ENCODE data around the gene NDST3.
A peak's percentile ranks its signal among the peaks of the same experiment; 100 is the strongest.

NDST3 gene

GRCh38 chr4:118076958-118077766 lies 42.9 kb downstream of the NDST3 start:
- ATAC-seq (ENCODE audit: insufficient read depth, low read depth), result peak; percentile 69
- H3K4me2 ChIP-seq (ENCODE audit: insufficient read depth, low read length), result no peak overlapping the region
- H3K27ac ChIP-seq (ENCODE audit: low read length), result peak overlapping the region; percentile 22; the same call in 1 of the 2 replicates
- H3K4me3 ChIP-seq (ENCODE audit: low read depth in 1 of 2, low read length in 2 of 2), result no peak overlapping the region
- no peak overlapping the region for H3K9ac ChIP-seq (ENCODE audit: low read depth, low read length)
- peaks cover 91% of the 10 kb centered on the region for H3K79me2 ChIP-seq (ENCODE audit: insufficient read depth, low read length)
- TF ChIP-seq CTCF (IDR thresholded peaks at IDR 0.05; ENCODE audit: borderline replicate concordance, extremely low read depth, low read length, poor library complexity, severe bottlenecking), result peak; percentile 63
- no peak for TF ChIP-seq EZH2 (IDR thresholded peaks at IDR 0.05; ENCODE audit: borderline replicate concordance, low read depth, low read length, severe bottlenecking)
- peak; percentile 41 for DNase-seq
- no peaks in the 10 kb centered on the region for H3K27me3 ChIP-seq (ENCODE audit: insufficient read depth, low read length, poor library complexity)
- peaks cover 32% of the 10 kb centered on the region for H3K36me3 ChIP-seq (ENCODE audit: insufficient read depth, low read length)
- no peak overlapping the region for H2AFZ ChIP-seq (ENCODE audit: low read depth, low read length)
- H3K4me1 ChIP-seq (ENCODE audit: insufficient read depth, low read length), result peaks cover 9% of the 10 kb centered on the region; the same call in 1 of the 2 replicates
- H4K20me1 ChIP-seq (ENCODE audit: insufficient read depth, low read length), result no peaks in the 10 kb centered on the region
- H3K9me3 ChIP-seq (ENCODE audit: insufficient read depth, low read length, severe bottlenecking), result peaks cover 10% of the 10 kb centered on the region

GRCh38 chr4:118077767-118078105 lies 43.5 kb downstream of the NDST3 start:
- Histone ChIP-seq H3K79me2 (ENCODE audit: insufficient read depth, low read length) (peaks cover 90% of the 10 kb centered on the region), H4K20me1 (ENCODE audit: insufficient read depth, low read length) (no peaks in the 10 kb centered on the region), H3K27me3 (ENCODE audit: insufficient read depth, low read length, poor library complexity) (no peaks in the 10 kb centered on the region), H3K4me1 (ENCODE audit: insufficient read depth, low read length) (peaks cover 9% of the 10 kb centered on the region; the same call in 1 of the 2 replicates), H3K36me3 (ENCODE audit: insufficient read depth, low read length) (peaks cover 34% of the 10 kb centered on the region), H3K9me3 (ENCODE audit: insufficient read depth, low read length, severe bottlenecking) (peaks cover 10% of the 10 kb centered on the region), H2AFZ (ENCODE audit: low read depth, low read length) (no peak overlapping the region), H3K4me3 (ENCODE audit: low read depth in 1 of 2, low read length in 2 of 2) (no peak overlapping the region), H3K9ac (ENCODE audit: low read depth, low read length) (no peak overlapping the region), H3K4me2 (ENCODE audit: insufficient read depth, low read length) (no peak overlapping the region), H3K27ac (ENCODE audit: low read length) (peak overlapping the region; percentile 22; the same call in 1 of the 2 replicates)
- ATAC-seq (ENCODE audit: insufficient read depth, low read depth) (no peak), DNase-seq (no peak)
- TF ChIP-seq EZH2 (IDR thresholded peaks at IDR 0.05; ENCODE audit: borderline replicate concordance, low read depth, low read length, severe bottlenecking), result no peak
- no peak for TF ChIP-seq CTCF (IDR thresholded peaks at IDR 0.05; ENCODE audit: borderline replicate concordance, extremely low read depth, low read length, poor library complexity, severe bottlenecking)

GRCh38 chr4:118081434-118081833 lies 47.1 kb downstream of the NDST3 start:
- Histone ChIP-seq H3K4me3 (ENCODE audit: low read depth in 1 of 2, low read length in 2 of 2) (no peak overlapping the region), H3K4me2 (ENCODE audit: insufficient read depth, low read length) (no peak overlapping the region), H3K79me2 (ENCODE audit: insufficient read depth, low read length) (peaks cover 94% of the 10 kb centered on the region), H3K9ac (ENCODE audit: low read depth, low read length) (no peak overlapping the region), H3K9me3 (ENCODE audit: insufficient read depth, low read length, severe bottlenecking) (no peaks in the 10 kb centered on the region), H4K20me1 (ENCODE audit: insufficient read depth, low read length) (no peaks in the 10 kb centered on the region), H2AFZ (ENCODE audit: low read depth, low read length) (no peak overlapping the region), H3K36me3 (ENCODE audit: insufficient read depth, low read length) (peaks cover 40% of the 10 kb centered on the region), H3K27me3 (ENCODE audit: insufficient read depth, low read length, poor library complexity) (no peaks in the 10 kb centered on the region), H3K27ac (ENCODE audit: low read length) (no peak overlapping the region), H3K4me1 (ENCODE audit: insufficient read depth, low read length) (peaks cover 9% of the 10 kb centered on the region; the same call in 1 of the 2 replicates)
- DNase-seq, result no peak
- TF ChIP-seq CTCF (IDR thresholded peaks at IDR 0.05; ENCODE audit: borderline replicate concordance, extremely low read depth, low read length, poor library complexity, severe bottlenecking) (peak; percentile 13), EZH2 (IDR thresholded peaks at IDR 0.05; ENCODE audit: borderline replicate concordance, low read depth, low read length, severe bottlenecking) (no peak)
- ATAC-seq (ENCODE audit: insufficient read depth, low read depth), result no peak

Data from DND-41 (cell line).